Measurements from ENCODE around the gene CRYAA.
"Not testable (repeated sequence)": the region's sequence is repeated elsewhere in the genome, so short reads cannot be mapped to it uniquely, and the experiment has no call there.

DNA sequence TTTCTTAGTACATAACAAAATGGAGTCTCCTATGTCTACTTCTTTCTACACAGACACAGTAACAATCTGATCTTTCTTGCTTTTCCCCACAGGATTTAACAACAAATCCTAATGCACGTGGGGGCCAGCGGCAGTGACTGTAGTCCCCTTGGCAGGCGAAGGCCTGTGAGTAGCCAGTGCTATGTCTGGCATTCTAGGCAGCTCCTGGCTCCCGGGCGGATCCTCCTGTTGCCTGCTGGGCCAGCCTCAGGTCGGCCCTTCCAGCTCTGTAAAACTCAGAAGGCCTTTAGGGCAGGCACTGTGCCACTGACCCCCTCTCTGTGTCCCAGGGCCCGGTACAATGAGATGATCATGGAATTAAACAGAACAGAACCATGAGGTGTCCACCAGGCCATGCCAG is 20.8 kb upstream of the CRYAA start:
- not testable (repeated sequence) for TF ChIP-seq GATA3 (IDR thresholded peaks at IDR 0.05; ENCODE audit: borderline replicate concordance); KDM1A (IDR thresholded peaks at IDR 0.05; ENCODE audit: low read depth); JUN (IDR thresholded peaks at IDR 0.05); MAZ (IDR thresholded peaks at IDR 0.05; ENCODE audit: borderline replicate concordance, low read depth, low read length); POLR2A (IDR thresholded peaks at IDR 0.05; ENCODE audit: low read length); EP300 (IDR thresholded peaks at IDR 0.05); PHF8 (IDR thresholded peaks at IDR 0.05; ENCODE audit: borderline replicate concordance, low read depth); NR3C1 (IDR thresholded peaks at IDR 0.05); KDM5A (IDR thresholded peaks at IDR 0.05)
- TF ChIP-seq, protein P1, sequence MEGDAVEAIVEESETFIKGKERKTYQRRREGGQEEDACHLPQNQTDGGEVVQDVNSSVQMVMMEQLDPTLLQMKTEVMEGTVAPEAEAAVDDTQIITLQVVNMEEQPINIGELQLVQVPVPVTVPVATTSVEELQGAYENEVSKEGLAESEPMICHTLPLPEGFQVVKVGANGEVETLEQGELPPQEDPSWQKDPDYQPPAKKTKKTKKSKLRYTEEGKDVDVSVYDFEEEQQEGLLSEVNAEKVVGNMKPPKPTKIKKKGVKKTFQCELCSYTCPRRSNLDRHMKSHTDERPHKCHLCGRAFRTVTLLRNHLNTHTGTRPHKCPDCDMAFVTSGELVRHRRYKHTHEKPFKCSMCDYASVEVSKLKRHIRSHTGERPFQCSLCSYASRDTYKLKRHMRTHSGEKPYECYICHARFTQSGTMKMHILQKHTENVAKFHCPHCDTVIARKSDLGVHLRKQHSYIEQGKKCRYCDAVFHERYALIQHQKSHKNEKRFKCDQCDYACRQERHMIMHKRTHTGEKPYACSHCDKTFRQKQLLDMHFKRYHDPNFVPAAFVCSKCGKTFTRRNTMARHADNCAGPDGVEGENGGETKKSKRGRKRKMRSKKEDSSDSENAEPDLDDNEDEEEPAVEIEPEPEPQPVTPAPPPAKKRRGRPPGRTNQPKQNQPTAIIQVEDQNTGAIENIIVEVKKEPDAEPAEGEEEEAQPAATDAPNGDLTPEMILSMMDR (IDR thresholded peaks at IDR 0.05) = not testable (repeated sequence)
- TF ChIP-seq, protein P2, sequence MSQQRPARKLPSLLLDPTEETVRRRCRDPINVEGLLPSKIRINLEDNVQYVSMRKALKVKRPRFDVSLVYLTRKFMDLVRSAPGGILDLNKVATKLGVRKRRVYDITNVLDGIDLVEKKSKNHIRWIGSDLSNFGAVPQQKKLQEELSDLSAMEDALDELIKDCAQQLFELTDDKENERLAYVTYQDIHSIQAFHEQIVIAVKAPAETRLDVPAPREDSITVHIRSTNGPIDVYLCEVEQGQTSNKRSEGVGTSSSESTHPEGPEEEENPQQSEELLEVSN (IDR thresholded peaks at IDR 0.05; ENCODE audit: borderline replicate concordance, low read depth) = not testable (repeated sequence)
- TF ChIP-seq, protein P3, sequence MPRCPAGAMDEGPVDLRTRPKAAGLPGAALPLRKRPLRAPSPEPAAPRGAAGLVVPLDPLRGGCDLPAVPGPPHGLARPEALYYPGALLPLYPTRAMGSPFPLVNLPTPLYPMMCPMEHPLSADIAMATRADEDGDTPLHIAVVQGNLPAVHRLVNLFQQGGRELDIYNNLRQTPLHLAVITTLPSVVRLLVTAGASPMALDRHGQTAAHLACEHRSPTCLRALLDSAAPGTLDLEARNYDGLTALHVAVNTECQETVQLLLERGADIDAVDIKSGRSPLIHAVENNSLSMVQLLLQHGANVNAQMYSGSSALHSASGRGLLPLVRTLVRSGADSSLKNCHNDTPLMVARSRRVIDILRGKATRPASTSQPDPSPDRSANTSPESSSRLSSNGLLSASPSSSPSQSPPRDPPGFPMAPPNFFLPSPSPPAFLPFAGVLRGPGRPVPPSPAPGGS (IDR thresholded peaks at IDR 0.05) = not testable (repeated sequence)
- TF ChIP-seq, protein P4, sequence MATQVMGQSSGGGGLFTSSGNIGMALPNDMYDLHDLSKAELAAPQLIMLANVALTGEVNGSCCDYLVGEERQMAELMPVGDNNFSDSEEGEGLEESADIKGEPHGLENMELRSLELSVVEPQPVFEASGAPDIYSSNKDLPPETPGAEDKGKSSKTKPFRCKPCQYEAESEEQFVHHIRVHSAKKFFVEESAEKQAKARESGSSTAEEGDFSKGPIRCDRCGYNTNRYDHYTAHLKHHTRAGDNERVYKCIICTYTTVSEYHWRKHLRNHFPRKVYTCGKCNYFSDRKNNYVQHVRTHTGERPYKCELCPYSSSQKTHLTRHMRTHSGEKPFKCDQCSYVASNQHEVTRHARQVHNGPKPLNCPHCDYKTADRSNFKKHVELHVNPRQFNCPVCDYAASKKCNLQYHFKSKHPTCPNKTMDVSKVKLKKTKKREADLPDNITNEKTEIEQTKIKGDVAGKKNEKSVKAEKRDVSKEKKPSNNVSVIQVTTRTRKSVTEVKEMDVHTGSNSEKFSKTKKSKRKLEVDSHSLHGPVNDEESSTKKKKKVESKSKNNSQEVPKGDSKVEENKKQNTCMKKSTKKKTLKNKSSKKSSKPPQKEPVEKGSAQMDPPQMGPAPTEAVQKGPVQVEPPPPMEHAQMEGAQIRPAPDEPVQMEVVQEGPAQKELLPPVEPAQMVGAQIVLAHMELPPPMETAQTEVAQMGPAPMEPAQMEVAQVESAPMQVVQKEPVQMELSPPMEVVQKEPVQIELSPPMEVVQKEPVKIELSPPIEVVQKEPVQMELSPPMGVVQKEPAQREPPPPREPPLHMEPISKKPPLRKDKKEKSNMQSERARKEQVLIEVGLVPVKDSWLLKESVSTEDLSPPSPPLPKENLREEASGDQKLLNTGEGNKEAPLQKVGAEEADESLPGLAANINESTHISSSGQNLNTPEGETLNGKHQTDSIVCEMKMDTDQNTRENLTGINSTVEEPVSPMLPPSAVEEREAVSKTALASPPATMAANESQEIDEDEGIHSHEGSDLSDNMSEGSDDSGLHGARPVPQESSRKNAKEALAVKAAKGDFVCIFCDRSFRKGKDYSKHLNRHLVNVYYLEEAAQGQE (IDR thresholded peaks at IDR 0.05) = not testable (repeated sequence)
- TF ChIP-seq, protein P5, sequence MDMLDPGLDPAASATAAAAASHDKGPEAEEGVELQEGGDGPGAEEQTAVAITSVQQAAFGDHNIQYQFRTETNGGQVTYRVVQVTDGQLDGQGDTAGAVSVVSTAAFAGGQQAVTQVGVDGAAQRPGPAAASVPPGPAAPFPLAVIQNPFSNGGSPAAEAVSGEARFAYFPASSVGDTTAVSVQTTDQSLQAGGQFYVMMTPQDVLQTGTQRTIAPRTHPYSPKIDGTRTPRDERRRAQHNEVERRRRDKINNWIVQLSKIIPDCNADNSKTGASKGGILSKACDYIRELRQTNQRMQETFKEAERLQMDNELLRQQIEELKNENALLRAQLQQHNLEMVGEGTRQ (IDR thresholded peaks at IDR 0.05) = not testable (repeated sequence)

Data from A549 (cell line).